ENCODE results near the gene CRLF2.
"Not testable (repeated sequence)": the region's sequence is repeated elsewhere in the genome, so short reads cannot be mapped to it uniquely, and the experiment has no call there.

CRLF2 gene

DNA sequence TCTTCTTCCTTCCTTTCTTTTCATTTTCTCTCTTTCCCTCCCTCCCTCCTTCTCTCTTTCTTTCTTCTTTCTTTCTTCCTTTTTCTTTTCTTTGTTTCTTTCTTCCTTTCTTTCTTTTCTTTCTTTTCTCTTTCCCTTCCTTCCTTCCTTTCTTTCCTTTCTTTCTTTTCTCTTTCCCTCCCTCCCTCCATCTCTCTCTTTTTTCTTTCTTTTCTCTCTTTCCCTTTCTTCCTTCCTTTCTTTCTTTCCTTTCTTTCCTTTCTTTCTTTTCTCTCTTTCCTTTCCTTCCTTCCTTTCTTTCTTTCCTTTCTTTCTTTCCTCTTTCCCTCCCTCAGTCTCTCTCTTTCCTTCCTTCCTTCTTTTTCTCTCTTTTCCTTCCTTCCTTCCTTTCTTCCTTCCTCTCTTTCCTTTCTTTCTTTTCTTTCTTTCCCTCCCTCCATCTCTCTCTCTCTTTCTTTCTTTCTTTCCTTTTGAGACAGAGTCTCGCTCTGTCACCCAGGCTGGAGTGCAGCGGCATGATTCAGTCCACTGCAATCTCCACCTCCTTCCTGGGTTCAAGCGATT lies 44.4 kb downstream of the CRLF2 start:
- DNase-seq (ENCODE audit: low spot score): no peak

DNA sequence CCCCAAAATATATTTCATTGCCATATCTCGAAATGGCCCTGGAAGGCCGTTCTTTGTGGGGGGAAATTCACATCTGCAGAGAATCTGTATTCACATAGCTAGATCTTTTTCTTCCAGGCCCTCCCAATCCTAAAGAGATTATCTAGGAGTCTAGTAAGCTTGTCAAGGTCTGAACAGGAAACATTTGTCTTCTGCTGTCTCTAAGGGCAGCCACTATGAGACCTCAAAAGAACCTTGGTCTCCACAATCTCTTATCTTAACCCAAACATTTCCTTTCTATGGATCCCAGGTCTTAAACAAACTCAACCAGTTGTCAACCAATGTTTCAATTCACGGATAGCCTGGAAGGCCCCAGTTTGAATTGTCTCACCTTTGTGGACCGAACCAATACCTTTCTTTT lies 45.0 kb downstream of the CRLF2 start:
- peak; percentile 23 for DNase-seq (ENCODE audit: low spot score)

DNA sequence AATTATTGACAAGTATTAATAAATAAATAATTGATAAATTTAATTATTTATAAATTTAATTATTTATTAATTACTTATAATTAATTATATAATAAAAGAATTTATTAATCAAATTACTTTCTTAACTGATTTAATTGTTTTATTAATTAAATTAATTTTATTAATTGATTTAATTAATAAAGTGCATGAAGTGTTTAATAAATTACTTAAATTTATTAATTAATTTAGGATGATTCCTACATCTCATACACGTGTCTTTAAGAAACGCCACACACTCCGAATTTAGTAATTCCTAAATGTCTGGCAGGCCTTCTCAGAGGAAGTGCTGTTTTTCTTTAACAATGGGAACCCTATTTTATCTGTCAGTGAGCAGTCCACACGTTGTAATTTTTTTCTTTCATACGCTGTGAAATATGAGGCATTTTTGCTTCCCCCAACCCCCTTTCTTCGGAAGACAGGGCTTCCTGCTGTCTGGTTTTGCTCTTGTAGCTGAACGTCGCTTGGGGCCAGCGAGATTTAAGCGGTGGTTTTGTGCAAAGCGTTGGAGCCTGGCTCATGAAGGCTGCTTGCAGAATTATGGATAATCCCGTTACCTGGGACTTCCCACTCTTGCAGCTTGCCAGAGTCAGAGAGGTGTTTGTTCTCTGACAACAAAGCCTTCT lies 46.8 kb downstream of the CRLF2 start:
- DNase-seq (ENCODE audit: low spot score): peak; percentile 55

GRCh38 chrX:1164322-1165288 lies 47.8 kb downstream of the CRLF2 start:
- peak; percentile 17 for DNase-seq (ENCODE audit: low spot score)

- no peak for DNase-seq (ENCODE audit: low spot score)
These were observed 49.2 kb downstream of the CRLF2 start for GRCh38 chrX:1163231-1163630.

GRCh38 chrX:1162119-1162916 lies 50.1 kb downstream of the CRLF2 start:
- DNase-seq (ENCODE audit: low spot score): no peak

DNA sequence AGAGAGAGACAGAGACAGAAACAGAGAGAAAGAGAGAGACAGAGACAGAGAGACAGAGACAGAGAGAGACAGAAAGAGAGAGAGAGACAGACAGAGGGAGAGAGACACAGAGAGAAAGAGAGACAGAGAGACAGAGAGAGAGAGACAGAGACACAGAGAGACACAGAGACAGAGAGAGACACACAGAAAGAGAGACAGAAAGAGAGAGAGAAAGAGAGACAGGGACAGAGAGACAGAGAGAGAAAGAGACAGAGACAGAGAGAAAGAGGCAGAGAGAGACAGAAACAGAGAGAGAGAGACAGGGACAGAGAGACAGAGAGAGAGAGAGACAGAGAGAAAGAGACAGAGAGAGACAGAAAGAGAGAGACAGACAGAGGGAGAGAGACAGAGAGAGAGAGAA lies 52.9 kb downstream of the CRLF2 start:
- no peak for DNase-seq (ENCODE audit: low spot score)

DNA sequence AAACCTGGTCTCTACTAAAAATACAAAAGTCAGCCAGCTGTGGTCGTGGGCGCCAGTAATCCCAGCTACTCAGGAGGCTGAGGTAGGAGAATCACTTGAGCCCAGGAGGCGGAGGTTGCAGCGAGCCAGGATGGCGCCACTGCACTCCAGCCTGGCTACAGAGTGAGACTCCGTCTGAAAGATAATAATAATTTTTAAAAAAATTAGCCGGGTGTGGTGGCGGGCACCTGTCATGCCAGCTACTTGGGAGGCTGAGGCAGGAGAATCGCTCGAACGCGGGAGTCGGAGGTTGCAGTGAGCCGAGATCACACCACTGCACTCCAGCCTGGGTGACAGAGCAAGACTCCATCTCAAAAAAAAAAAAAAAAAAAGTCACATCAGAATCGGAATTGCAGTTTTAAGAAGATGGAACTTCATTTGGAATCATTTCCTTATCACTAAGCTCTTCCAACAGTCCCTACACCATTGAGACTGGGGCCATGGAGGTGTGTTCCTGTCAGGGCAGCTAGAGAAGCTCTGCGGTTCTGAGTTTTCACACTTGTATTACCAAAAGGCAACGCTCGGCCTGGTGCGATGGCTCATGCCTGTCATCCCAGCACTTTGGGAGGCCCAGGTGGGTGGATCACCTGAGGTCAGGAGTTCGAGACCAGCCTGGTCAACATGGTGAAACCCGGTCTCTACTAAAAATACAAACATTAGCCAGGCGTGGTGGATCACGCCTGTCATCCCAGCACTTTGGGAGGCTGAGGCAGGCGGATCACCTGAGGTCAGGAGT lies 55.6 kb downstream of the CRLF2 start:
- DNase-seq (ENCODE audit: low spot score): not testable (repeated sequence)

- no peak for DNase-seq (ENCODE audit: low spot score)
These were observed 58.5 kb downstream of the CRLF2 start for GRCh38 chrX:1153940-1154339.

DNA sequence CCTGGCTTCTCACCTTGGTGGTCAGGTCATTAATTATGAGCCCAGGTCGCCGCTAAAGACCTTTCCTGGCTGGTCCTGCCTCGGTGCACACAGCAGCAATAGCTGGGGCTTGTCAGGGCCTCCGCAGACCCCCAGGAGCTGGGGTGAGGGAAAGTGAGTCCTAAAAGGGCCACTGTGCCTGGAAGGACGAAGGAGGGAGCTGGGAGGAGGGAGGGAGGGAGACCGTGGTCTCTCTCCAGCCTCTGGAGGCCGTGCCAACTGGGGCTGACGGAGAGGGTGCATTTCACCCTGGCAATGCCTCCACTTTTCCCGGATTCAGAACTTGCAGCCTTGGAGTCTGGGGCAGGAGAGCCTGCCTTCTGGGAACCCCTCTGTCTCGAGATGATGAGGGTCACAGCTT lies 60.4 kb downstream of the CRLF2 start:
- DNase-seq (ENCODE audit: low spot score): no peak

DNA sequence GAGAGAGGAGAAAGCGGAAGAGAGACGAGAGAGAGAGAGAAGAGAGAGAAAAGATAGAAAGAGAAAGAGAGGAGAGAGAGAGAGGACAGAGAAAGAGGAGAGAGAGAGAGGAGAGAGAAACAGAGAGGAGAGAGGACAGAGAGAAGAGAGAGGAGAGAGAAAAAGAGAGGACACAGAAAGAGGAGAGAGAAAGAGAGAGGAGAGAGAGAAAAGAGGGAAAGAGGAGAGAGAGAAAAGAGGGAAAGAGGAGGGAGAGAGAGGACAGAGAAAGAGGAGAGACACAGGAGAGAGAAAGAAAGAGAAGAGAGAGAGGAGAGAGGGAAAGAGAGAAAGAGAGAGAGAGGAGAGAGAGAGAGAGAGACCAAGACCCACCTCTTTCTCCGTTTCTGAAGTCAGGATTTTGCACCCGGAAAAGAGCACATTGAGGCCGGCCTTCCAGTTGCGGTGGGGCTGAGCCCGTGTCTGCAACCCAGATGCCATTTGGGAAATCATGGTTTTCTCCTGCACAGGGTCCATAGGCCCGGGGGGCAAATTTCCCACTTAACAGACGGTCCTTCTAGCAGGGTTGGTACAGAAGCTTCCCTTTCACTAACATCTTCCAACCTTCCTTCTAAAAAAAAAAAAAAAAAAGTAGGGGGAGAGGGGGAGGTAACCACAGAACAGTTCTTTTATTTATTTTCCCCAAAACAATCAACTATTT lies 60.9 kb downstream of the CRLF2 start:
- DNase-seq (ENCODE audit: low spot score): no peak

DNA sequence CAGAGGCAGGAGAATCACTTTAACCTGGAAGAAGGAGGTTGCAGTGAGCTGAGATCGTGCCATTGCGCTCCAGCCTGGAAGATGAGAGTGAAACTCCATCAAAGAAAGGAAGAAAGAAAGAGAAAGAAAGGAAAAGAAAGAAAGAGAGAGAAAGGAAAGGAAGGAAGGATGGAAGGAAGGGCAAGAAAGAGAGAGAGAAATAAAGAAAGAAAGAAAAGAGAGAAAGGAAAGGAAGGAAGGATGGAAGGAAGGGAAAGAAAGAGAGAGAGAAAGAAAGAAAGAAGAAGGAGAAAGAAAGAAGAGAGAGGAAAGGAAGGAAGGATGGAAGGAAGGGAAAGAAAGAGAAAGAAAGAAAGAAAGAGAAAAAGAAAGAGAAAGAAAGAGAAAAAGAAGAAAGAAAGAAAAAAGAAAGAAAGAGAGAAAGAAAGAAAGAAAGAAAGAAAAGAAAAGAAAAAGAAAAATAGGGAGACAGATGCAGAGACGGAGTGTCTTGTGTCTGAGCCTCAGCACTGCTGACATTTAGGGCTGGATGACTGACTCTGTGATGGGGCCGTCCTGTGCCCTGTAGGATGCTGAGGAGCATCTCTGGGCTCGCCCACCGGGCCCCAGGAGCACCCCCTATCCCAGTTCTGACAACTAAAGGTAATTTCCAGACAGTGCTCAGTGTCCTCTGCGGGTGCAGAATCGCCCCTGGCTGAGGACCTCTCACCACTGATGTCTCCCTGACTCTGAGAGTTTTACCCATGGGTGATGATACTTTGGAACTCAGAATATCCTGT lies 61.7 kb downstream of the CRLF2 start:
- DNase-seq (ENCODE audit: low spot score): no peak

GRCh38 chrX:1147611-1148515 lies 64.6 kb downstream of the CRLF2 start:
- DNase-seq (ENCODE audit: low spot score): no peak

DNA sequence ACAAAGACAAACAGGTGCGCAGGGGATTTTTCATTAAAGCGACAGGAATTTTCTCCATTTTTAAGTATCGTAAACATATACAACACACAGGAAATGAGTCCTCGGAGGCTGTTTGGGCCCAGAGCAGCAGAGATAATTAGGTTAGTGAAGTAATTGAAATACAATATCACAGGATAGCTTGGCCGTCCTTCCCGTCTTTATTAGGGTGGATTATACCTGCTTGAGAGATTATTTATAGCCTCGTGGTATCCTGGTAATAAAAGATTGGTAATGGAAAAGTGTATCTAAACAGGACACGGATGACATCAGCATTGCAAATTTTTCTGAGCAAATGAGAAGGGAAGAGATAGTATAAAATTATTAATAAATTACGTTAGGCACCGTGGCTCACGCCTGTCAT lies 68.2 kb downstream of the CRLF2 start:
- no peak for DNase-seq (ENCODE audit: low spot score)
